Activated CD4-positive, alpha-beta T cell treated with anti-CD3 and anti-CD28 coated beads for 36 hours (primary cell): ENCODE measurements around the gene PDIA5. TPM values are rescaled to one million over a fixed set of nuclear protein-coding genes. Genes with fewer than 3 reads are reported as not detected.
"Not testable (repeated sequence)": the region's sequence is repeated elsewhere in the genome, so short reads cannot be mapped to it uniquely, and the experiment has no call there.

Experiments
- ATAC-seq: fragments of 200-7000 bp; cut with Tn5 transposase; one replicate; pipeline ENCODE4 v1.10.0; 2021; ENCODE audit warnings: mild to moderate bottlenecking, moderate library complexity
- CTCF ChIA-PET: fragments of 350-600 bp; sonication (Branson Sonifier 250); formaldehyde crosslinking; loops from one replicate; lab custom pipeline; 2021; ENCODE audit warnings: antibody characterized with exemption; lab: Charles Lee
- POLR2A ChIA-PET: fragments of 350-600 bp; sonication (Branson Sonifier 250); formaldehyde crosslinking; loops from one replicate; lab custom pipeline; 2021; ENCODE audit warnings: antibody characterized with exemption, inconsistent platforms; lab: Charles Lee
- DNase-seq: peaks from one replicate; pipeline ENCODE4 v3.0.0-alpha.2; 2020
- H3K27ac Mint-ChIP-seq: one replicate; pipeline ENCODE4 v1.8.0; 2021; ENCODE audit warnings: mixed read lengths
- H3K27me3 Mint-ChIP-seq: one replicate; pipeline ENCODE4 v1.8.0; 2021; ENCODE audit warnings: mixed read lengths
- H3K36me3 Mint-ChIP-seq: one replicate; pipeline ENCODE4 v1.8.0; 2021; ENCODE audit warnings: low read depth, mixed read lengths
- H3K4me1 Mint-ChIP-seq: one replicate; pipeline ENCODE4 v1.8.0; 2021; ENCODE audit warnings: mixed read lengths
- H3K4me3 Mint-ChIP-seq: one replicate; pipeline ENCODE4 v1.8.0; 2021; ENCODE audit warnings: mild to moderate bottlenecking, moderate library complexity, mixed read lengths
- H3K9me3 Mint-ChIP-seq: one replicate; pipeline ENCODE4 v1.8.0; 2021; ENCODE audit warnings: low read depth, mixed read lengths
- intact Hi-C, 2 experiments: fragments of 100-400 bp; cut with DNase I in 1 of 2; cut with micrococcal nuclease in 1 of 2; formaldehyde crosslinking; loops; one replicate each; pipeline versions ENCODE4 v1.14.2 to v1.15.1; 2022 to 2024; cut with DNase I, micrococcal nuclease
- total RNA-seq, 2 experiments: library from RNA; stranded (reverse); gene quantifications; one replicate each; pipeline ENCODE4 v1.2.3, GENCODE V29; 2021

The PDIA5 gene
- total RNA-seq, 2 experiments from 2014 or later: 19.5 to 20.7 TPM

DNA sequence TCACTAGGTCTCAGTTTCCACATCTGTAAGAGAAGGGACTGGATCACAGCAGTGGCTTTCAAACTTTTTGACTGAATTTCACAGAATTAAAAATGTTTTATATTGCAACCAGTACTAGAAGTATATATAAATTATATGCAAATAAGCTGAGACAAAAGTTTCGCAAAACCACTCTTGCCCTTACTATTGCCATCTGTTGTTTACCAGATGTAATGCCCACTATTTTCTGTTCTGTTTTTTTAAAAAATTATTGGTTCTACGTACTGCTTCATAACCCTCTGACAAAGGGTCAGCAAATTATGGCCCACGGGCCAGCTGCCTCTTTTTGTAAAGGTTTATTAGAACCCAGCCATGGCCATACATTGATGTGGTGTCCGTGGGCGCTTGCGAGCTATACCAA, 44.8 kb downstream of the PDIA5 start:
- no peak for DNase-seq
- no peak for ATAC-seq
- H3K27ac Mint-ChIP-seq: no peak overlapping the region

DNA sequence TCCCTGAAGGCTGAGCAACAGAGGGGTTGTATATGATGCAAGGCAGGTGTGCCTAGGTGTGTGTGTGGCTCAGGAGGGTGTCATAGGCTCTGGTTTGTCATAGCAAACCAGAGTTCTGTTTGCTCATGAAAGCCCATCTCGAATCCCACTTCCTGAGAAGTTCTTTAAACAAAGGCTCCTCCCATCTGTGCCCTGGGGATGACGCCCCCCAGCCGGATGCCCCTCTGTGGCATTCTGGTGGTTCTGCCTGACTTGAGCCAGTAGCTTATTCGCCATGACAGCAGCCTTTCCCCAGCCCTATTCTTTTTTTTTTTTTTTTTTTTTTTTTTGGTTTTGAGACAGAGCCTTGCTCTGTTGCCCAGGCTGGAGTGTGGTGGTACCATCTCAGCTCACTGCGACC, 45.4 kb downstream of the PDIA5 start:
- Mint-ChIP-seq H3K4me1 (no peaks in the 10 kb centered on the region), H3K36me3 (peaks cover 39% of the 10 kb centered on the region), H3K27ac (no peak overlapping the region), H3K27me3 (no peaks in the 10 kb centered on the region), H3K9me3 (no peaks in the 10 kb centered on the region), H3K4me3 (no peak overlapping the region)
- ATAC-seq (no peak), DNase-seq (no peak)
- POLR2A ChIA-PET: no interaction called here
- CTCF ChIA-PET: no interaction called here
- intact Hi-C loops: no loop called here

More for the DNA sequence above, 44.8 kb downstream of the PDIA5 start:
- Mint-ChIP-seq H3K27me3 (no peaks in the 10 kb centered on the region), H3K9me3 (no peaks in the 10 kb centered on the region), H3K4me3 (no peak overlapping the region), H3K4me1 (no peaks in the 10 kb centered on the region), H3K36me3 (peaks cover 37% of the 10 kb centered on the region)
- POLR2A ChIA-PET: no interaction called here
- intact Hi-C loops: no loop called here
- CTCF ChIA-PET: no interaction called here

DNA sequence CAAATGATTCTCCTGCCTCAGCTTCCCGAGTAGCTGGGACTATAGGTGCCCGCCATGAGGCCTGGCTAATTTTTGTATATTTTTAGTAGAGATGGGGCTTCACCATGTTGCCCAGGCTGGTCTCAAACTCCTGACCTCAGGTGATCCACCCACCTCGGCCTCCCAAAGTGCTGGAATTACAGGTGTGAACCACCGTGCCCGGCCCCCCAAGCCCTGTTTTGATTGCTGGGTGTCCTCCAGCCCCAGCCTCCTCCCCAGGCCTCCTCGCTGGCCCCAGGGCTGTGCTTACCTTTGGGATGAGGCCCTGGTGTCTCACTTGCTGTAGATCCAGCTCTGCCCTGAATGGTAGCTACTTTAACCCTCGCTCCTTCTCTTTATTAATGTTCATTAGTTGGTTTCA, 45.8 kb downstream of the PDIA5 start:
- not testable (repeated sequence) for DNase-seq

DNA sequence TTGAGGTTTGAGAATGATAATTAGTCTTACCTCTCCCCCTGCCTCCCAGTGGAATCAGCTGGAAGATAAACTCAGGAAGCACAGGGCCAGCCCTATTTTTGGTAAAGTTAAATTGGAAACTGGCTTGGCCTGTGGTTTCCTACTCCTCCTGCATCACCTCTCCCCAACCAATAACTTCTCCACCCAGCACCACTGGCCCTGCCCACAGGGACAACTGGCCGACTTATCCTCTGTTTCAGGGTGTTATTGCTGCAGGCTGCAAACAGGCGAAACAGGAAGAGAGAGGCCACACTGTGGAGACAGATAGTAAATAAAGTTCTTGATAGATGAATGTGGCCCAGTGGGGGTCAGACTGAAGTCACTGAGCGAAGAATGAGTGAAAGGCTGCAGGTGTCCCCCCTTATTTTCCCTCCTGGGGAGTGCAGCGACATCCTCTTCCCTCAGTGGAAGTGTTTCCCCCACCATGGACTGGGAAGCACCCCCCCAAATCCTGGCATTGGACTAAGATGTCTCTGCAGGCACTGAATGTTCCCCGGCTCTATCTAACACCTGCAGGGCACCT, 47.1 kb downstream of the PDIA5 start:
- ATAC-seq (no peak), DNase-seq (no peak)
- no peak overlapping the region for H3K4me3 Mint-ChIP-seq
- H3K27ac Mint-ChIP-seq: no peak overlapping the region
- H3K36me3 Mint-ChIP-seq: peaks cover 49% of the 10 kb centered on the region
- H3K27me3 Mint-ChIP-seq: no peaks in the 10 kb centered on the region
- H3K4me1 Mint-ChIP-seq: no peaks in the 10 kb centered on the region
- CTCF ChIA-PET: no interaction called here
- H3K9me3 Mint-ChIP-seq: no peaks in the 10 kb centered on the region
- intact Hi-C loops: no loop called here
- POLR2A ChIA-PET: no interaction called here

More for the DNA sequence above, 45.8 kb downstream of the PDIA5 start:
- CTCF ChIA-PET: interaction anchor here (0.6 kb wide), 1 partner anchor 726 kb away, joined by 3 read pairs; no protein-coding TSS in a partner anchor
- H3K27me3 Mint-ChIP-seq, intact Hi-C loops, H3K4me3 Mint-ChIP-seq, H3K9me3 Mint-ChIP-seq, H3K27ac Mint-ChIP-seq, POLR2A ChIA-PET, ATAC-seq, H3K4me1 Mint-ChIP-seq: not testable (repeated sequence)
- H3K36me3 Mint-ChIP-seq: peaks cover 42% of the 10 kb centered on the region

DNA sequence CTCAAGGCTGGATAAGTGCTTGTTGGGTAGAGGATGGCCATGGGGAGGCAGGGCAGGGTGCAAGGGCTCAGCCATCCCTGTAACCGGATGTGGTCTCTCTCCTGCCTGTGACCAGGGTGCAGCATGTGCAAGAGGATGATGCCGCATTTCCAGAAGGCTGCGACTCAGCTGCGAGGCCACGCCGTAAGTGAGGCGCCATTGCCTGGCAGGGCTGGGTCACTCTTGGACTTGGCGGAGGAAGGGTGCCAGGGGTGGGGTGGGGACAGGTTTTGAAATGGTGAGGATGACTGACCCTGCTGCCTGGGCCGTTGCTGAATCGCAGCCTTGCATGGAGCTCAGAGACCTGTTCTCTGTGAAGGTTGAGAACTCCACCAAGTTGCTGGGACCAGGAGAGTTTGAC, 49.3 kb downstream of the PDIA5 start:
- intact Hi-C loops: no loop called here
- DNase-seq: no peak
- Mint-ChIP-seq H3K4me3 (no peak overlapping the region), H3K36me3 (peaks cover 52% of the 10 kb centered on the region), H3K27ac (no peak overlapping the region), H3K9me3 (no peaks in the 10 kb centered on the region), H3K27me3 (no peaks in the 10 kb centered on the region), H3K4me1 (no peaks in the 10 kb centered on the region)
- ChIA-PET POLR2A (no interaction called here), CTCF (no interaction called here)
- ATAC-seq: no peak

DNA sequence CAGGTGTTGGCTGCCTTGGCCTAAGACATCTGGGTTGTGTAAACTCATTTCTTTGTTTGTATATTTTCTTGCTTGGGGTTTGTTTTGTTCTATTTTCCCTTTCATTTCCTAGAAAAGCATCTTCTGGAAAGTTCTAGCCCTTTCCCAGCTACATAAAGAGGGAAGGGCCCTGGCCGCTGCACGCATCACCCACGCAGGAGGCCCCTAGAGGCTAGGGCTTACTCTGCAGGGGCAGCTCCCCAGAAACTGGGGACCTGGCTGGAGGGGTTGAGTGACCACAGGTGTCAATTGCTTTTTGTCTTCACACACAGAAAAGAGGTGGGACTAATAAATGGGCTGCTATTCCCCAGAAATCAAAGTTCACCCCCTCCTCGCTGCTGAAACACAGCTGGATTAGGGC, 52.6 kb downstream of the PDIA5 start:
- POLR2A ChIA-PET: no interaction called here
- no peaks in the 10 kb centered on the region for H3K4me1 Mint-ChIP-seq
- H3K27ac Mint-ChIP-seq: no peak overlapping the region
- peaks cover 55% of the 10 kb centered on the region for H3K36me3 Mint-ChIP-seq
- DNase-seq: no peak
- no peak for ATAC-seq
- no peaks in the 10 kb centered on the region for H3K9me3 Mint-ChIP-seq
- CTCF ChIA-PET: no interaction called here
- intact Hi-C loops: no loop called here
- H3K4me3 Mint-ChIP-seq: no peak overlapping the region
- H3K27me3 Mint-ChIP-seq: no peaks in the 10 kb centered on the region

DNA sequence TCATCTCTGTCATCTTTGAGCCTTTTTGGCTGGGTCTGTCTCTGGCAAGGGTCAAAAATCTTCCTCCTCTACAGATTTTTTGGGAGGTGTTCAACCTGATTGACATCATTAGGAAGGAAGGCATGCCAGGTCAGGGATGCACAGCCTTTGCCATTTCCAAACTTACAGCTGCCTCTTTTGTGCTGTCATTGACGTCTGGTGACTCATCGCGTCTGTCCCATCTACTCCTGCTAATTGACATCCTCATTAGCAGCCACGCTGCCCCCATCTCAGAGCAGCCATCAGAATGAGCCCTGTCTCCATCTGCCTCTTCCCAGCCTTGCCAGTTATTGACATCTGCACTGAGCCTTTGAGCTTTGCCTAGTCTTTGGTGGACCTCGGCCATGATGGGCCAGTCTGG, 53.0 kb downstream of the PDIA5 start:
- no peak for ATAC-seq
- POLR2A ChIA-PET: no interaction called here
- CTCF ChIA-PET: no interaction called here
- Mint-ChIP-seq H3K4me1 (no peaks in the 10 kb centered on the region), H3K27me3 (no peaks in the 10 kb centered on the region), H3K36me3 (peaks cover 56% of the 10 kb centered on the region), H3K27ac (no peak overlapping the region), H3K4me3 (no peak overlapping the region), H3K9me3 (no peaks in the 10 kb centered on the region)
- DNase-seq: no peak
- intact Hi-C loops: no loop called here

DNA sequence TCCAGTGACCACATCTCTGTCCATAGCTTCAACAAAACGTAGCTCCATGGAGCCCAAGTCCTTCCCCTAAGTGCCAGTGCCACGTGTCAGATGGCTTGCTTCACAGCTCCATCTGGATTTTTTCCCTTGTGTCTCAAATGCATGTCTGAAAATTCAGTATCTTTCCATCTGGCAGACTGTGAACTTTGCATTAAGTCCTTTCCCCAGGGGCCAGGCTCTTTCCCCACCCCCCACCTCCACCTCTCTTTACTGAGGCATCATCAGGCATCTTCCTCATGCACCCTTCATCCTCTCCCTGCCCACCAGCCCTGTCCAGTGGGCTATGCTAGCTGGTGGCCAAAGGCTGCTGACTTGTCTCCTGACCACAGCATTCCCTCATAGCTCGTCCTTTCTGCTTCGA, 53.7 kb downstream of the PDIA5 start:
- Mint-ChIP-seq H3K27ac (no peak overlapping the region), H3K36me3 (peaks cover 58% of the 10 kb centered on the region), H3K4me3 (no peak overlapping the region), H3K9me3 (no peaks in the 10 kb centered on the region), H3K27me3 (no peaks in the 10 kb centered on the region), H3K4me1 (no peaks in the 10 kb centered on the region)
- intact Hi-C loops: no loop called here
- ATAC-seq (no peak), DNase-seq (no peak)
- ChIA-PET CTCF (no interaction called here), POLR2A (no interaction called here)

DNA sequence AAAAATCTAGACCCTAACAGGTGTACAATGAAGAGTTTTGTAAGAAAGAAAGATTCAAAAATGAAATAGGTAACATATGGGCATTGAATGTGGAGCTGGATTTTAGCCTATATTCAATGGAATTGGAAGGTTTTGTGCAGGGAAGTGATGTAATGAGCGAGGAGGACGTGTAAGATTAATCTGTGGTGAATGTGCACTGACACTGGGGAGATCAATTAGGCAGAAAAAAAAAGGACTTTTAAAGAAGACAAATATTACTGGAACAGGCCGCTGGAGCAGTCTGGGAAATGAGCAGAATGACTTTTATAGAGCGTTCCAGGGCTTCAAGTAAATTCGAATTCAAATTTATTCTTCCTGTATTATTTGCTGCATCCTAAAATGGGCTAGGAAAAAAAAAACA, 55.2 kb downstream of the PDIA5 start:
- CTCF ChIA-PET: interaction anchor here (0.6 kb wide), 1 partner anchor 150 kb away, joined by 3 read pairs; no protein-coding TSS in a partner anchor
- Mint-ChIP-seq H3K4me1 (no peaks in the 10 kb centered on the region), H3K36me3 (peaks cover 51% of the 10 kb centered on the region), H3K9me3 (no peaks in the 10 kb centered on the region), H3K27ac (no peak overlapping the region), H3K27me3 (no peaks in the 10 kb centered on the region), H3K4me3 (no peak overlapping the region)
- ATAC-seq: no peak
- intact Hi-C loops: no loop called here
- no peak for DNase-seq
- POLR2A ChIA-PET: no interaction called here

DNA sequence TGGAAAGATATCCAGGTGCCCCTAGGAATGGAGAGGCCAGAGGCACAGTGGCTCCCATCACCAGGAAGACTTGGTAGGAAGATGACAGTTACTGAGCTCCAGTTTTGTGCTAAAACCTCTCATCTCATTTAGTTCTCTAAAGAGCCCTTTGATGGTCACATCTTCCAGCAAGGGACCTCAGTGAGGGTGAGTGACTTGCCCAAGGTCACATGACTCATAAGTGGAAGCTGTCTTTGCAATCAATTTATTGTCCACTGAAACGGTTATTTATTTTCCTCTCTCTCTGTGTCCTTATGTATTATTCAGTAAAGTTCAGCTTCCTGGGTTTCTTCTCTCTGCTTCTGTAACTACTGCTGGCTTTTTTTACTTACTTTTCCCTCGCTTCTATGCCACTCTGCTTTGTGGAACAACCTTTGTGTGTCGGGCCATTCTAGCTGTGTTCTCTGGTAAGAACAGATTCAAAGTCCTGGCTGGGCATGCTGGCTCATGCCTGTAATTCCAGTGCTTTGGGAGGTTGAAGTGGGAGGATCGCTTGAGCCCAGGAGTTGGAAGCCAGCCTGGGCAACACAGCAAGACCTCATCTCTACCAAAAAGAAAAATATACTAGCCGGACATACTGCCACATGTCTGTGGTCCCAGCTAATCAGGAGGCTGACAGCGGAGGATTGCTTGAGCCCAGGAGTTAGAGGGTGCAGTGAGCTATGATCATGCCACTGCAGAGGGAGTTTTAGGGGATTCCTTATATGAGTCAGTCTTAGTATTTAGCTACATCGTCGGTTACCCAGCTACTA, 55.9 kb downstream of the PDIA5 start:
- no peaks in the 10 kb centered on the region for H3K27me3 Mint-ChIP-seq
- H3K4me1 Mint-ChIP-seq: no peaks in the 10 kb centered on the region
- ChIA-PET POLR2A (interaction anchor here (0.7 kb wide), 1 partner anchor 272 kb away, joined by 3 read pairs; no protein-coding TSS in a partner anchor), CTCF (interaction anchor here (0.6 kb wide), 2 partner anchors 149 to 182 kb away, joined by 3 read pairs; no protein-coding TSS in a partner anchor)
- no peak overlapping the region for H3K4me3 Mint-ChIP-seq
- ATAC-seq: no peak
- DNase-seq: no peak
- H3K36me3 Mint-ChIP-seq: peaks cover 47% of the 10 kb centered on the region
- H3K27ac Mint-ChIP-seq: no peak overlapping the region
- no peaks in the 10 kb centered on the region for H3K9me3 Mint-ChIP-seq
- intact Hi-C loops: no loop called here

DNA sequence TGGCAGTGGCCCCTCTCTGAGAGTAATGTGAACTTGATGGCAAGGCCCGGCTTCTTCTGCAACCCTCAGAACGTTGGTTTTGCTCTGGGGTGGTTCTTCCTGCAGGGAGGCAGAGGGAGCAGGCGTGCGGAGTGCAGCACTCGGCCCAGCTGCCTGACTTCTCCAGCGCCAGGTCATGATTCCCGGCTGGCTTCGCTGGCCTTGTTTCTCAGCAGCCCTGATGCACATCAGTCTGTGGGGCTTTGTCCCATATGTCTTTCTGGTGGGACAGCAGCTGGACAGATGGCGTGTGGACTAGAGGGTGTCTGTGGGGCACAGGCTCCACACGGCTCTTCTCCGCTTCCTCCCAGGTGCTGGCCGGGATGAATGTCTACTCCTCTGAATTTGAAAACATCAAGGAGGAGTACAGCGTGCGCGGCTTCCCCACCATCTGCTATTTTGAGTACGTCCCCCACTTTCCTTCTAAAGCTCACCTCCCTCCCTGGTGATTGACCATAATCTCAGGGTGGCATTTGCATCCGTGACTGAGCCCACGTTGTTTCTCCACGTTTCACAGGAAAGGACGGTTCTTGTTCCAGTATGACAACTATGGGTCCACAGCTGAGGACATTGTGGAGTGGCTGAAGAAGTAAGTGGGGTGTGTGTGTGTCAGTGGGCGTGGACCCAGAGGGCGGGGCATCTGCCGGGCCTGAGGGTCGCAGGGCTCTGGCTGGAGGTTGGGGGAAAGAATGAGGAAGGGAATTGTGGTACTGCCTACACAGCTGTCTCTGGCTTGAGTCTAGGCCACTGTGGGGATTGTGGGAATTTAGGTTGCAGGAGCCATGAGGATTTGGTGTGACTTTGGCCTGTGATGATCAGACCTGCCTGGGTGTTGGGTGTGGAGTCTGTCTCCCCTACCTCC, 57.1 kb downstream of the PDIA5 start:
- no peak for ATAC-seq
- intact Hi-C loops: no loop called here
- Mint-ChIP-seq H3K9me3 (no peaks in the 10 kb centered on the region), H3K27me3 (no peaks in the 10 kb centered on the region), H3K4me1 (no peaks in the 10 kb centered on the region), H3K36me3 (peaks cover 48% of the 10 kb centered on the region), H3K4me3 (no peak overlapping the region), H3K27ac (no peak overlapping the region)
- ChIA-PET POLR2A (no interaction called here), CTCF (no interaction called here)
- no peak for DNase-seq
